Smooth muscle cell (in vitro differentiated cells): Measurements from ENCODE around the gene DCAF6. TPM values are rescaled to one million over a fixed set of nuclear protein-coding genes. Genes with fewer than 3 reads are reported as not detected.
"Not testable (repeated sequence)": the region's sequence is repeated elsewhere in the genome, so short reads cannot be mapped to it uniquely, and the experiment has no call there.

Source experiments
- DNase-seq: peaks from one replicate; lab custom pipeline; 2025; ENCODE audit not compliant: unreplicated experiment; lab: John Stamatoyannopoulos, UW
- H2AFZ ChIP-seq: fragments of 200-600 bp; sonication (generic); 2 replicates; pipeline ENCODE4 v1.6.0; 2016; ENCODE audit warnings: antibody characterized with exemption, low read depth, mild to moderate bottlenecking
- H3F3A ChIP-seq: fragments of 200-600 bp; sonication (generic); 2 replicates; pipeline ENCODE4 v1.6.0; 2017; ENCODE audit warnings: antibody characterized with exemption, low read depth
- H3K27ac ChIP-seq: fragments of 200-600 bp; sonication (generic); 2 replicates; pipeline ENCODE4 v1.5.1; 2016; ENCODE audit warnings: low read depth, mild to moderate bottlenecking
- H3K27me3 ChIP-seq: fragments of 200-600 bp; sonication (generic); 2 replicates; pipeline ENCODE4 v1.6.1; 2016; ENCODE audit warnings: low read depth, mild to moderate bottlenecking
- H3K36me3 ChIP-seq: fragments of 200-600 bp; sonication (generic); 2 replicates; pipeline ENCODE4 v1.5.1; 2016; ENCODE audit warnings: low read depth
- H3K4me1 ChIP-seq: fragments of 200-600 bp; sonication (generic); 2 replicates; pipeline ENCODE4 v1.5.1; 2016; ENCODE audit warnings: low read depth
- H3K4me2 ChIP-seq: fragments of 200-600 bp; sonication (generic); 2 replicates; pipeline ENCODE4 v1.6.0; 2016; ENCODE audit warnings: mild to moderate bottlenecking
- H3K4me3 ChIP-seq: fragments of 200-600 bp; sonication (generic); 2 replicates; pipeline ENCODE4 v1.5.1; 2016; ENCODE audit warnings: mild to moderate bottlenecking
- H3K79me2 ChIP-seq: fragments of 200-600 bp; sonication (generic); 2 replicates; pipeline ENCODE4 v1.6.0; 2016; ENCODE audit warnings: low read depth, mild to moderate bottlenecking
- H3K9ac ChIP-seq: fragments of 200-600 bp; sonication (generic); 2 replicates; pipeline ENCODE4 v1.6.0; 2016; ENCODE audit warnings: low read depth
- H3K9me3 ChIP-seq: fragments of 200-600 bp; sonication (generic); replicated peaks from 2 replicates; pipeline ENCODE4 v1.5.1; 2016; ENCODE audit warnings: low read depth
- H4K20me1 ChIP-seq: fragments of 200-600 bp; sonication (generic); 2 replicates; pipeline ENCODE4 v1.6.0; 2016; ENCODE audit warnings: low read depth
- WGBS: methylation state at CpG from one replicate; pipeline ENCODE4 v1.1.7; 2016; ENCODE audit warnings: low lambda C conversion rate; 5-methylcytosine and 5-hydroxymethylcytosine counted together
- polyA plus RNA-seq: library from polyadenylated mRNA; unstranded; fragments of >200 nt; fragmentation: Nextera tagmentation; extraction: Ambion mirVana; gene quantifications from 2 replicates; pipeline ENCODE4 v1.2.1, GENCODE V29; 2016
- total RNA-seq: library from RNA; depleted of rRNA; stranded (reverse); fragments of >200 nt; gene quantifications from 2 replicates; pipeline ENCODE4 v1.2.3, GENCODE V29; 2014
- TF ChIP-seq, protein P1 (sequence below): fragments of 200-600 bp; sonication (generic); IDR thresholded peaks from 2 replicates; pipeline ENCODE4 v1.5.1; 2017; ENCODE audit warnings: borderline replicate concordance, mild to moderate bottlenecking, antibody characterized with exemption; ENCODE audit not compliant: insufficient read depth, poor library complexity, severe bottlenecking

The DCAF6 gene
- total and polyA plus RNA-seq, 2 experiments from 2014 or later, result 27.4 to 34.9 TPM

DNA sequence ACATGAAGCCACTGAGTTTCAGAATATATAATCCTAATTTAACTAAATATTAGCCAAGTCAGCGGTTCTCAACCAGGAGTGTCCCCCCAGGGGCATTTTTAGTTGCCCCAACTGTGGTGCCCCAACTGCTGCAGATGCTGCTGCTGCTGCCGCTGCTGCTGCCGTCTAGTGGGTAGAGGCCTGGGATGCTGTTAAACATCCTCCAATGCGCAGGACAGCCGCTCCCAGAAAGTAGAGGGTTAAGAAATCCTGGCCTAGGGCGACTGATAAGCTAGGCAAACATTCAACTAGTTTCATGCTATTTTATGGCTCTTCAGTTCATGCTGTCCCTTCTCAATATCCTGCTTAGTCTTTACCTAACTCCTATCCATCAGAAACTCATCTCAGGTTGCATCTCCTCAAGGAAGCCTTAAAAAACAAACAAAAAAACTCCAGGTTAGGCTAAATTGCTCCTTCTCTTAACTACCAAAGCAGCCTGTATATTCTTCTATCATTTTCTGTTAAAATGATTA lies 9.9 kb upstream of the DCAF6 start:
- 55% methylated on average over 6 of the region's 6 CpGs for WGBS
- Histone ChIP-seq H3F3A (no peaks in the 10 kb centered on the region), H3K9ac (no peak overlapping the region), H3K36me3 (no peaks in the 10 kb centered on the region), H3K4me2 (no peak overlapping the region), H3K27ac (no peak overlapping the region), H2AFZ (no peak overlapping the region), H3K9me3 (no peaks in the 10 kb centered on the region), H3K4me1 (peaks cover 7% of the 10 kb centered on the region), H3K4me3 (peak overlapping the region; percentile 11), H4K20me1 (peaks cover 25% of the 10 kb centered on the region), H3K79me2 (peaks cover 68% of the 10 kb centered on the region), H3K27me3 (no peaks in the 10 kb centered on the region)
- TF ChIP-seq, protein P1, sequence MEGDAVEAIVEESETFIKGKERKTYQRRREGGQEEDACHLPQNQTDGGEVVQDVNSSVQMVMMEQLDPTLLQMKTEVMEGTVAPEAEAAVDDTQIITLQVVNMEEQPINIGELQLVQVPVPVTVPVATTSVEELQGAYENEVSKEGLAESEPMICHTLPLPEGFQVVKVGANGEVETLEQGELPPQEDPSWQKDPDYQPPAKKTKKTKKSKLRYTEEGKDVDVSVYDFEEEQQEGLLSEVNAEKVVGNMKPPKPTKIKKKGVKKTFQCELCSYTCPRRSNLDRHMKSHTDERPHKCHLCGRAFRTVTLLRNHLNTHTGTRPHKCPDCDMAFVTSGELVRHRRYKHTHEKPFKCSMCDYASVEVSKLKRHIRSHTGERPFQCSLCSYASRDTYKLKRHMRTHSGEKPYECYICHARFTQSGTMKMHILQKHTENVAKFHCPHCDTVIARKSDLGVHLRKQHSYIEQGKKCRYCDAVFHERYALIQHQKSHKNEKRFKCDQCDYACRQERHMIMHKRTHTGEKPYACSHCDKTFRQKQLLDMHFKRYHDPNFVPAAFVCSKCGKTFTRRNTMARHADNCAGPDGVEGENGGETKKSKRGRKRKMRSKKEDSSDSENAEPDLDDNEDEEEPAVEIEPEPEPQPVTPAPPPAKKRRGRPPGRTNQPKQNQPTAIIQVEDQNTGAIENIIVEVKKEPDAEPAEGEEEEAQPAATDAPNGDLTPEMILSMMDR, result no peak
- DNase-seq, result no peak

DNA sequence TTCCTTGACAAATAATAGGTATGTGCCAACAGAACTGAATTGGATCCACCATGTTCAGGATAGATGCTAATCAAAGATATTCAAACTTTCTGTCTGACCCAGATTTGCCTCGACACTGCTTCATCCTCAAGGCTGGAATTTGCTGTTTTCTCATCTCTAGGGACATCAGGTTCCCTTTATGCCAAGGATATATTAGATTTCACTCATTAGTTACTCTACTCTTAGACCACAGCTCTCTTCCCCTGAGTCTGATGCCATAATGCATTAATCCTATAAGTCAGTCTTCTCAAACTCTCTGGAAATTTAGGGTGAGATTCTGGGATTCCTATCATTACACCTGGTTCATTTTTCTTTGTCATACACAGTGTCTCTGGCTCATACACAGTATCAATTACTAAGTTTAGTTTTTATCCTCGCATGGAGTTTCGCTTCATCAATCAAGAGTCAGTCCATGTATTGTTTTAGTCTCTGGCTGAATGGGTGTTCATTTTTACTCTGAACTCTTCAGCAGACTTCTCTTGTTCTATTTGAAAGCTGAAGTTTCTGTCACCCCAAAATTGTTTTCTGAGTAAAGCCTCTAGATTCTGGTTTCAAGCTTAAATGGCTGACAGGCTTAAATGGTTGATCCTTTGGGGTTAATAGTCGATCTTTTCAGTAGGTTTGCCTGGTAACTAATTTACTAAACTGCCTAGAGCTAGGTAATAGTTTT lies 9.3 kb upstream of the DCAF6 start:
- Histone ChIP-seq H3K4me3 (peak overlapping the region; percentile 11), H3K27me3 (no peaks in the 10 kb centered on the region), H3K4me1 (peaks cover 3% of the 10 kb centered on the region), H4K20me1 (peaks cover 19% of the 10 kb centered on the region), H2AFZ (no peak overlapping the region), H3K79me2 (peaks cover 72% of the 10 kb centered on the region), H3K27ac (no peak overlapping the region), H3K4me2 (no peak overlapping the region), H3F3A (no peaks in the 10 kb centered on the region), H3K9me3 (no peaks in the 10 kb centered on the region), H3K9ac (no peak overlapping the region), H3K36me3 (no peaks in the 10 kb centered on the region)
- TF ChIP-seq, protein P1, result no peak
- DNase-seq, result no peak
- 87% methylated on average over 4 of the region's 4 CpGs for WGBS

DNA sequence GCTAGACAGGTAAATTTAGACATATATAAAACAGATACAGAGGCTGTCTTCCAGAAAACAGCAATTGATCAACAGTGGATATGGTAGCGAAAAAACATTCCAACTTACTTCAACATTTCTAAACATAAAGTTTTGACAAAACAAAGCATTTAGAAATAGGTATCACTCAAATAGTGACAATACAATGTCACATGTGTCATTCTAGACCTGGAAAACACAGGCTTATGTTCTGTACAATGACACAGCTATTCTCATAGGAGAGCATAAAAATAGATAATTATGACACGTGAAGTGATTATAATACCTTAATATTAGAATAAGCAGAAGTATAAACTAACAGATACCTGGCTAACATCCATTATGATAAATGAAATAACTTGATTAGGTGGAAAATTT lies 8.0 kb upstream of the DCAF6 start:
- H3K9me3 ChIP-seq, result no peaks in the 10 kb centered on the region
- no peak for DNase-seq
- peak overlapping the region; percentile 13 for H3K4me3 ChIP-seq
- peaks cover 23% of the 10 kb centered on the region for H4K20me1 ChIP-seq
- no peaks in the 10 kb centered on the region for H3K36me3 ChIP-seq
- no peak overlapping the region for H3K9ac ChIP-seq
- 96% methylated on average over 2 of the region's 2 CpGs for WGBS
- H3K79me2 ChIP-seq, result peaks cover 82% of the 10 kb centered on the region
- H3F3A ChIP-seq, result no peaks in the 10 kb centered on the region
- H3K27me3 ChIP-seq, result no peaks in the 10 kb centered on the region
- no peaks in the 10 kb centered on the region for H3K4me1 ChIP-seq
- no peak overlapping the region for H3K27ac ChIP-seq
- no peak overlapping the region for H2AFZ ChIP-seq
- no peak overlapping the region for H3K4me2 ChIP-seq
- TF ChIP-seq, protein P1, result no peak

DNA sequence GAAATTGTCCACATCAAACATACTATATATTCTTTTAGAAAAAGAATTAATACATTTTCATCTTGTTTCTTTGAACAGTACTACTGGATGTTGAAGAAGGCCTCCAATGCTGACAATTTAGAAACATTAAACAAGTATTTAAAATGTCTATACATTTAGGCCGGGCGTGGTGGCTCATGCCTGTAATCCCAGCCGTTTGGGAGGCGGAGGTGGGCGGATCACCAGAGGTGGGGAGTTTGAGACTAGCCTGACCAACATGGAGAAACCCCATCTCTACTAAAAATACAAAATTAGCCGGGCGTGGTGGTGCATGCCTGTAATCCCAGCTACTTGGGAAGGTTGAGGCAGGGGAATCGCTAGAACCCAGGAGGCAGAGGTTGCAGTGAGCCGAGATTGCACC lies 7.6 kb upstream of the DCAF6 start:
- not testable (repeated sequence) for DNase-seq, H3F3A ChIP-seq, H3K4me2 ChIP-seq, H3K9ac ChIP-seq, H3K27me3 ChIP-seq, H3K4me3 ChIP-seq, H3K27ac ChIP-seq, H3K9me3 ChIP-seq, H3K4me1 ChIP-seq, H2AFZ ChIP-seq, H3K36me3 ChIP-seq
- H4K20me1 ChIP-seq, result peaks cover 27% of the 10 kb centered on the region
- whole genome bisulfite sequencing, result 93% methylated on average over 9 of the region's 9 CpGs
- H3K79me2 ChIP-seq, result peaks cover 85% of the 10 kb centered on the region
